Loucy (cell line): ENCODE data around the gene IRF1.

Source experiments
- H2AFZ ChIP-seq: fragments of 200-600 bp; sonication (generic); 2 replicates; pipeline ENCODE4 v1.6.0; 2016; ENCODE audit warnings: antibody characterized with exemption, mild to moderate bottlenecking, low read length, moderate library complexity
- H3F3A ChIP-seq: fragments of 200-600 bp; 2 replicates; pipeline ENCODE4 v1.6.0; 2016; ENCODE audit warnings: antibody characterized with exemption, low read depth, mild to moderate bottlenecking
- H3K27me3 ChIP-seq: fragments of 200-600 bp; sonication (generic); 2 replicates; pipeline ENCODE4 v1.6.1; 2014; ENCODE audit warnings: low read length, mild to moderate bottlenecking; ENCODE audit not compliant: insufficient read depth, poor library complexity, severe bottlenecking
- H3K36me3 ChIP-seq: fragments of 200-600 bp; sonication (generic); 2 replicates; pipeline ENCODE4 v1.6.1; 2016; ENCODE audit warnings: low read length; ENCODE audit not compliant: insufficient read depth
- H3K4me1 ChIP-seq: fragments of 200-600 bp; sonication (generic); 2 replicates; pipeline ENCODE4 v1.5.1; 2014; ENCODE audit warnings: low read length, mild to moderate bottlenecking; ENCODE audit not compliant: insufficient read depth, poor library complexity, severe bottlenecking
- H3K4me2 ChIP-seq: fragments of 200-600 bp; sonication (generic); 2 replicates; pipeline ENCODE4 v1.6.0; 2014; ENCODE audit warnings: antibody characterized with exemption, low read length, low read depth, mild to moderate bottlenecking; ENCODE audit not compliant: poor library complexity, severe bottlenecking
- H3K4me3 ChIP-seq: fragments of 200-600 bp; sonication (generic); 2 replicates; pipeline ENCODE4 v1.5.1; 2014; ENCODE audit warnings: low read length, mild to moderate bottlenecking, mixed read lengths; ENCODE audit not compliant: poor library complexity, severe bottlenecking
- H3K79me2 ChIP-seq: fragments of 200-600 bp; sonication (generic); 2 replicates; pipeline ENCODE4 v1.6.1; 2014; ENCODE audit warnings: low read length; ENCODE audit not compliant: insufficient read depth
- H3K9ac ChIP-seq: fragments of 200-600 bp; sonication (generic); 2 replicates; pipeline ENCODE4 v1.6.0; 2014; ENCODE audit warnings: mild to moderate bottlenecking, low read depth, low read length, moderate library complexity; ENCODE audit not compliant: poor library complexity, severe bottlenecking
- H3K9me2 ChIP-seq: fragments of 200-600 bp; sonication (generic); replicated peaks from 2 replicates; pipeline ENCODE4 v1.6.1; 2016; ENCODE audit warnings: low read depth, low read length, mixed read lengths
- H3K9me3 ChIP-seq: fragments of 200-600 bp; sonication (generic); 2 replicates; pipeline ENCODE4 v1.6.1; 2014; ENCODE audit warnings: mild to moderate bottlenecking, antibody characterized with exemption, low read length, low read depth; ENCODE audit not compliant: insufficient read depth
- H4K20me1 ChIP-seq: fragments of 200-600 bp; sonication (generic); 2 replicates; pipeline ENCODE4 v1.6.0; 2014; ENCODE audit warnings: antibody characterized with exemption, low read length, mild to moderate bottlenecking; ENCODE audit not compliant: insufficient read depth, poor library complexity, severe bottlenecking
- EZH2phosphoT487 ChIP-seq: fragments of 200-600 bp; IDR thresholded peaks from 2 replicates; pipeline ENCODE4 v1.6.1; 2018; ENCODE audit warnings: antibody characterized with exemption, mild to moderate bottlenecking, moderate library complexity, borderline replicate concordance
- TF ChIP-seq, protein P1 (sequence below): fragments of 200-600 bp; sonication (generic); conservative IDR thresholded peaks from 2 replicates; pipeline ENCODE4 v1.5.1; 2014; ENCODE audit warnings: mild to moderate bottlenecking, antibody characterized with exemption, low read length

IRF1 gene

DNA sequence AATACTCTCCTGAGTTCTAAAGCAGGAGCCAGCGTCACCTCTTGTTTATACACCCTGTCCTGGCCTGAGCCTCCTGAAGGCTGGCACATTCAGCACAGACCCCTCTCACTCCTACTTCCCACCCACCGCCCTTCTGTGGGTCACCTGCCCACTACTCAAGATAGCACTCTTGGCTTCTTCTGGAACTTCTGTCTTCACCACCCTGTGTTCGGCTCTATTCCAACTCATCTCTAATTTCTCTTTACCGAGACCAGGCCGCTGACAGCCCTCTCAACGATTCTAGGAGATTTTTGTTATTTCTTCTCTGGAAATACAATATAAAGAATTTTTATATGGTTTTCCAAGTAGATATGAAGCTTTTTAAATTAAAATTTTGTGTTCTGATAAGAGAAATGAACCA is 57.4 kb downstream of the IRF1 start:
- Histone ChIP-seq H3K9me3 (no peaks in the 10 kb centered on the region), H3K36me3 (peaks cover 6% of the 10 kb centered on the region; the same call in 1 of the 2 replicates), H3K9me2 (no peaks in the 10 kb centered on the region), H3F3A (no peaks in the 10 kb centered on the region), H3K4me2 (no peak overlapping the region), H3K4me1 (peaks cover 61% of the 10 kb centered on the region), H4K20me1 (no peaks in the 10 kb centered on the region), H3K27me3 (no peaks in the 10 kb centered on the region), H3K79me2 (peaks cover 90% of the 10 kb centered on the region), H3K4me3 (no peak overlapping the region), H3K9ac (no peak overlapping the region), H2AFZ (no peak overlapping the region)
- TF ChIP-seq, protein P1, sequence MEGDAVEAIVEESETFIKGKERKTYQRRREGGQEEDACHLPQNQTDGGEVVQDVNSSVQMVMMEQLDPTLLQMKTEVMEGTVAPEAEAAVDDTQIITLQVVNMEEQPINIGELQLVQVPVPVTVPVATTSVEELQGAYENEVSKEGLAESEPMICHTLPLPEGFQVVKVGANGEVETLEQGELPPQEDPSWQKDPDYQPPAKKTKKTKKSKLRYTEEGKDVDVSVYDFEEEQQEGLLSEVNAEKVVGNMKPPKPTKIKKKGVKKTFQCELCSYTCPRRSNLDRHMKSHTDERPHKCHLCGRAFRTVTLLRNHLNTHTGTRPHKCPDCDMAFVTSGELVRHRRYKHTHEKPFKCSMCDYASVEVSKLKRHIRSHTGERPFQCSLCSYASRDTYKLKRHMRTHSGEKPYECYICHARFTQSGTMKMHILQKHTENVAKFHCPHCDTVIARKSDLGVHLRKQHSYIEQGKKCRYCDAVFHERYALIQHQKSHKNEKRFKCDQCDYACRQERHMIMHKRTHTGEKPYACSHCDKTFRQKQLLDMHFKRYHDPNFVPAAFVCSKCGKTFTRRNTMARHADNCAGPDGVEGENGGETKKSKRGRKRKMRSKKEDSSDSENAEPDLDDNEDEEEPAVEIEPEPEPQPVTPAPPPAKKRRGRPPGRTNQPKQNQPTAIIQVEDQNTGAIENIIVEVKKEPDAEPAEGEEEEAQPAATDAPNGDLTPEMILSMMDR = no peak
- TF ChIP-seq EZH2phosphoT487 = no peak

DNA sequence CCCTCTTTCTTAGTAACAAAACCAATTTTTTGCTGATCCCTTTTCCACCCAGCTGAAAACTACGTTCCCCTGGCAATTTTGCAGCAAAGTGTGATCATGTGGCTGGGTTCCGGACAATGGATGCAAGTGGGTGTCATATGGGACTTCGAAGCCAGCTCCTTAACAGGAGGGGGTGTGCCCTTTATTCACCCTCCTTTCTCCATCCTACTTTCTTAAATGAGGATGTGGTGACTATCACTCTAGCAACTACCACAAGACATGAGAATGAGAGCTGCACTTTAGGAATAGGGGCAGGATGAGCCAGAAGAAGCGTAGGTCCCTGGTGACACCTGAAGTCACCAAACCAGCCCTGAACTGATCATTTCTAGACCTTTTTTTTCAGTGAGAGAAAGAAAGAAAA is 58.9 kb downstream of the IRF1 start:
- peaks cover 63% of the 10 kb centered on the region for H3K4me1 ChIP-seq
- no peak overlapping the region for H2AFZ ChIP-seq
- H4K20me1 ChIP-seq = no peaks in the 10 kb centered on the region
- no peaks in the 10 kb centered on the region for H3K9me3 ChIP-seq
- H3K9ac ChIP-seq = no peak overlapping the region
- no peak overlapping the region for H3K4me3 ChIP-seq
- H3K4me2 ChIP-seq = no peak overlapping the region
- H3K36me3 ChIP-seq = peaks cover 6% of the 10 kb centered on the region; the same call in 1 of the 2 replicates
- peaks cover 3% of the 10 kb centered on the region; the same call in 1 of the 2 replicates for H3F3A ChIP-seq
- H3K27me3 ChIP-seq = no peaks in the 10 kb centered on the region
- no peaks in the 10 kb centered on the region for H3K9me2 ChIP-seq
- H3K79me2 ChIP-seq = peaks cover 91% of the 10 kb centered on the region
- TF ChIP-seq, protein P1 = no peak
- no peak for TF ChIP-seq EZH2phosphoT487
